ENCODE data around the gene PIK3R5.

- TF ChIP-seq REST (IDR thresholded peaks at IDR 0.05; ENCODE audit: low read depth) (no peak), MAX (IDR thresholded peaks at IDR 0.05) (no peak), YY1 (IDR thresholded peaks at IDR 0.05; ENCODE audit: low read depth) (no peak), TCF12 (IDR thresholded peaks at IDR 0.05; ENCODE audit: low read depth) (no peak), CREB1 (IDR thresholded peaks at IDR 0.05; ENCODE audit: low read depth) (no peak), TAF1 (IDR thresholded peaks at IDR 0.05; ENCODE audit: low read depth) (no peak), EP300 (IDR thresholded peaks at IDR 0.05; ENCODE audit: borderline replicate concordance) (no peak), EGR1 (IDR thresholded peaks at IDR 0.05) (no peak), TEAD4 (IDR thresholded peaks at IDR 0.05) (no peak), RAD21 (IDR thresholded peaks at IDR 0.05; ENCODE audit: low read depth) (no peak), NFIC (IDR thresholded peaks at IDR 0.05) (no peak)
These were observed 60.2 kb downstream of the PIK3R5 start for GRCh38 chr17:8905331-8905730.

Measured in Ishikawa (cell line).